HG03378 (cell line): ENCODE measurements around the gene DELE1.
"Not testable (repeated sequence)": the region's sequence is repeated elsewhere in the genome, so short reads cannot be mapped to it uniquely, and the experiment has no call there.

Source experiments
- ATAC-seq: cut with Tn5 transposase; IDR thresholded peaks from one replicate; pipeline ENCODE4 v1.9.1; 2021; ENCODE audit warnings: mild to moderate bottlenecking, moderate library complexity; ENCODE audit not compliant: unreplicated experiment

Gene DELE1

GRCh38 chr5:141922827-141923447, 734 bp upstream of the DELE1 start:
- ATAC-seq = not testable (repeated sequence)

- no peak for ATAC-seq
Measured at GRCh38 chr5:141926434-141926833, 2.8 kb downstream of the DELE1 start.

GRCh38 chr5:141928051-141928450, 4.4 kb downstream of the DELE1 start:
- ATAC-seq = no peak

- ATAC-seq = no peak
Measured at GRCh38 chr5:141929398-141930058, 5.9 kb downstream of the DELE1 start.

GRCh38 chr5:141931694-141932093, 8.0 kb downstream of the DELE1 start:
- no peak for ATAC-seq

- ATAC-seq = no peak
Measured at GRCh38 chr5:141933151-141933550, 9.5 kb downstream of the DELE1 start.

GRCh38 chr5:141934099-141934844, 10.6 kb downstream of the DELE1 start:
- no peak for ATAC-seq

GRCh38 chr5:141935538-141935937, 11.9 kb downstream of the DELE1 start:
- no peak for ATAC-seq

GRCh38 chr5:141940695-141941271, 17.1 kb downstream of the DELE1 start:
- no peak for ATAC-seq

- no peak for ATAC-seq
Measured at GRCh38 chr5:141941307-141941706, 17.6 kb downstream of the DELE1 start.

- no peak for ATAC-seq
Measured at GRCh38 chr5:141941779-141942178, 18.1 kb downstream of the DELE1 start.

- ATAC-seq = no peak
Measured at GRCh38 chr5:141942185-141942857, 18.6 kb downstream of the DELE1 start.

GRCh38 chr5:141944076-141944475, 20.4 kb downstream of the DELE1 start:
- no peak for ATAC-seq

GRCh38 chr5:141945511-141946051, 21.9 kb downstream of the DELE1 start:
- ATAC-seq = no peak

GRCh38 chr5:141947316-141947715, 23.6 kb downstream of the DELE1 start:
- ATAC-seq = no peak

- no peak for ATAC-seq
Measured at GRCh38 chr5:141948812-141949211, 25.1 kb downstream of the DELE1 start.

GRCh38 chr5:141949511-141949910, 25.8 kb downstream of the DELE1 start:
- no peak for ATAC-seq

GRCh38 chr5:141950207-141951005, 26.7 kb downstream of the DELE1 start:
- no peak for ATAC-seq

- ATAC-seq = peak; percentile 74
Measured at GRCh38 chr5:141951332-141951781, 27.7 kb downstream of the DELE1 start.

- ATAC-seq = no peak
Measured at GRCh38 chr5:141952020-141952419, 28.3 kb downstream of the DELE1 start.
